Measurements from ENCODE around the gene ABHD2.

- TF ChIP-seq NANOG (IDR thresholded peaks at IDR 0.05; ENCODE audit: borderline replicate concordance): no peak
- TF ChIP-seq, protein P1, sequence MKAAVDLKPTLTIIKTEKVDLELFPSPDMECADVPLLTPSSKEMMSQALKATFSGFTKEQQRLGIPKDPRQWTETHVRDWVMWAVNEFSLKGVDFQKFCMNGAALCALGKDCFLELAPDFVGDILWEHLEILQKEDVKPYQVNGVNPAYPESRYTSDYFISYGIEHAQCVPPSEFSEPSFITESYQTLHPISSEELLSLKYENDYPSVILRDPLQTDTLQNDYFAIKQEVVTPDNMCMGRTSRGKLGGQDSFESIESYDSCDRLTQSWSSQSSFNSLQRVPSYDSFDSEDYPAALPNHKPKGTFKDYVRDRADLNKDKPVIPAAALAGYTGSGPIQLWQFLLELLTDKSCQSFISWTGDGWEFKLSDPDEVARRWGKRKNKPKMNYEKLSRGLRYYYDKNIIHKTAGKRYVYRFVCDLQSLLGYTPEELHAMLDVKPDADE (IDR thresholded peaks at IDR 0.05): no peak
- TF ChIP-seq POLR2AphosphoS5 (IDR thresholded peaks at IDR 0.05; ENCODE audit: low read depth): no peak
- TF ChIP-seq, protein P2, sequence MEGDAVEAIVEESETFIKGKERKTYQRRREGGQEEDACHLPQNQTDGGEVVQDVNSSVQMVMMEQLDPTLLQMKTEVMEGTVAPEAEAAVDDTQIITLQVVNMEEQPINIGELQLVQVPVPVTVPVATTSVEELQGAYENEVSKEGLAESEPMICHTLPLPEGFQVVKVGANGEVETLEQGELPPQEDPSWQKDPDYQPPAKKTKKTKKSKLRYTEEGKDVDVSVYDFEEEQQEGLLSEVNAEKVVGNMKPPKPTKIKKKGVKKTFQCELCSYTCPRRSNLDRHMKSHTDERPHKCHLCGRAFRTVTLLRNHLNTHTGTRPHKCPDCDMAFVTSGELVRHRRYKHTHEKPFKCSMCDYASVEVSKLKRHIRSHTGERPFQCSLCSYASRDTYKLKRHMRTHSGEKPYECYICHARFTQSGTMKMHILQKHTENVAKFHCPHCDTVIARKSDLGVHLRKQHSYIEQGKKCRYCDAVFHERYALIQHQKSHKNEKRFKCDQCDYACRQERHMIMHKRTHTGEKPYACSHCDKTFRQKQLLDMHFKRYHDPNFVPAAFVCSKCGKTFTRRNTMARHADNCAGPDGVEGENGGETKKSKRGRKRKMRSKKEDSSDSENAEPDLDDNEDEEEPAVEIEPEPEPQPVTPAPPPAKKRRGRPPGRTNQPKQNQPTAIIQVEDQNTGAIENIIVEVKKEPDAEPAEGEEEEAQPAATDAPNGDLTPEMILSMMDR (conservative IDR thresholded peaks at IDR 0.05; ENCODE audit: low read depth in 2 of 2): no peak
- TF ChIP-seq ZNF331 (CRISPR knock-in tag; IDR thresholded peaks at IDR 0.05; ENCODE audit: low read depth): no peak
- no peak for TF ChIP-seq EZH2phosphoT487 (IDR thresholded peaks at IDR 0.05; ENCODE audit: unreplicated experiment)
- TF ChIP-seq EZH2 (IDR thresholded peaks at IDR 0.05; ENCODE audit: low read depth, unreplicated experiment): no peak
- TF ChIP-seq, protein P3, sequence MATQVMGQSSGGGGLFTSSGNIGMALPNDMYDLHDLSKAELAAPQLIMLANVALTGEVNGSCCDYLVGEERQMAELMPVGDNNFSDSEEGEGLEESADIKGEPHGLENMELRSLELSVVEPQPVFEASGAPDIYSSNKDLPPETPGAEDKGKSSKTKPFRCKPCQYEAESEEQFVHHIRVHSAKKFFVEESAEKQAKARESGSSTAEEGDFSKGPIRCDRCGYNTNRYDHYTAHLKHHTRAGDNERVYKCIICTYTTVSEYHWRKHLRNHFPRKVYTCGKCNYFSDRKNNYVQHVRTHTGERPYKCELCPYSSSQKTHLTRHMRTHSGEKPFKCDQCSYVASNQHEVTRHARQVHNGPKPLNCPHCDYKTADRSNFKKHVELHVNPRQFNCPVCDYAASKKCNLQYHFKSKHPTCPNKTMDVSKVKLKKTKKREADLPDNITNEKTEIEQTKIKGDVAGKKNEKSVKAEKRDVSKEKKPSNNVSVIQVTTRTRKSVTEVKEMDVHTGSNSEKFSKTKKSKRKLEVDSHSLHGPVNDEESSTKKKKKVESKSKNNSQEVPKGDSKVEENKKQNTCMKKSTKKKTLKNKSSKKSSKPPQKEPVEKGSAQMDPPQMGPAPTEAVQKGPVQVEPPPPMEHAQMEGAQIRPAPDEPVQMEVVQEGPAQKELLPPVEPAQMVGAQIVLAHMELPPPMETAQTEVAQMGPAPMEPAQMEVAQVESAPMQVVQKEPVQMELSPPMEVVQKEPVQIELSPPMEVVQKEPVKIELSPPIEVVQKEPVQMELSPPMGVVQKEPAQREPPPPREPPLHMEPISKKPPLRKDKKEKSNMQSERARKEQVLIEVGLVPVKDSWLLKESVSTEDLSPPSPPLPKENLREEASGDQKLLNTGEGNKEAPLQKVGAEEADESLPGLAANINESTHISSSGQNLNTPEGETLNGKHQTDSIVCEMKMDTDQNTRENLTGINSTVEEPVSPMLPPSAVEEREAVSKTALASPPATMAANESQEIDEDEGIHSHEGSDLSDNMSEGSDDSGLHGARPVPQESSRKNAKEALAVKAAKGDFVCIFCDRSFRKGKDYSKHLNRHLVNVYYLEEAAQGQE (IDR thresholded peaks at IDR 0.05; ENCODE audit: unreplicated experiment): no peak
- TF ChIP-seq JUNB (IDR thresholded peaks at IDR 0.05; ENCODE audit: unreplicated experiment): no peak
- TF ChIP-seq STAT1 (IDR thresholded peaks at IDR 0.05; ENCODE audit: unreplicated experiment): no peak
These were observed 37.8 kb downstream of the ABHD2 start for GRCh38 chr15:89126009-89126408.

All from GM23338 (cell line).